ENCODE measurements around the gene REP15.

GRCh38 chr12:27652174-27652763 is 44.0 kb upstream of the REP15 start:
- TF ChIP-seq HDGF (IDR thresholded peaks at IDR 0.05; ENCODE audit: borderline replicate concordance) (no peak), CTBP1 (IDR thresholded peaks at IDR 0.05; ENCODE audit: borderline replicate concordance) (no peak), BHLHE40 (IDR thresholded peaks at IDR 0.05; ENCODE audit: borderline replicate concordance) (no peak), TARDBP (IDR thresholded peaks at IDR 0.05) (no peak), LEF1 (IDR thresholded peaks at IDR 0.05; ENCODE audit: borderline replicate concordance) (no peak), SP1 (IDR thresholded peaks at IDR 0.05) (no peak), ZNF384 (IDR thresholded peaks at IDR 0.05) (no peak), FOXM1 (IDR thresholded peaks at IDR 0.05; ENCODE audit: borderline replicate concordance) (no peak)
- TF ChIP-seq, protein P1, sequence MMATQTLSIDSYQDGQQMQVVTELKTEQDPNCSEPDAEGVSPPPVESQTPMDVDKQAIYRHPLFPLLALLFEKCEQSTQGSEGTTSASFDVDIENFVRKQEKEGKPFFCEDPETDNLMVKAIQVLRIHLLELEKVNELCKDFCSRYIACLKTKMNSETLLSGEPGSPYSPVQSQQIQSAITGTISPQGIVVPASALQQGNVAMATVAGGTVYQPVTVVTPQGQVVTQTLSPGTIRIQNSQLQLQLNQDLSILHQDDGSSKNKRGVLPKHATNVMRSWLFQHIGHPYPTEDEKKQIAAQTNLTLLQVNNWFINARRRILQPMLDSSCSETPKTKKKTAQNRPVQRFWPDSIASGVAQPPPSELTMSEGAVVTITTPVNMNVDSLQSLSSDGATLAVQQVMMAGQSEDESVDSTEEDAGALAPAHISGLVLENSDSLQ (IDR thresholded peaks at IDR 0.05): no peak
